PC-3 (cell line): ENCODE measurements around the gene LRRFIP2. TPM values are rescaled to one million over a fixed set of nuclear protein-coding genes. Genes with fewer than 3 reads are reported as not detected.

Source experiments
- ATAC-seq: fragments of 200-7000 bp; cut with Tn5 transposase; 2 replicates; pipeline ENCODE4 v1.9.1; 2020; ENCODE audit warnings: mild to moderate bottlenecking, moderate library complexity
- BruUV-seq: library from RNA; stranded (reverse); fragments of 400-500 nt; replicated peaks from 2 replicates; lab custom pipeline; 2021; lab: Mats Ljungman, UMichigan
- CTCF ChIA-PET: fragments of 300-600 bp; sonication (Branson Sonifier 250); formaldehyde crosslinking; loops from one replicate; lab custom pipeline; 2022; ENCODE audit warnings: antibody characterized with exemption; lab: Charles Lee
- POLR2A ChIA-PET: fragments of 300-600 bp; sonication (Branson Sonifier 250); formaldehyde crosslinking; loops from one replicate; lab custom pipeline; 2022; ENCODE audit warnings: antibody characterized with exemption; ENCODE audit not compliant: unreplicated experiment; lab: Charles Lee
- DNase-seq: peaks from one replicate; pipeline ENCODE4 v3.0.0-alpha.2; 2015
- H2AFZ ChIP-seq: fragments of 300-600 bp; sonication (generic); 2 replicates; pipeline ENCODE4 v1.6.0; 2016; ENCODE audit warnings: antibody characterized with exemption, low read length
- H3F3A ChIP-seq: fragments of 300-600 bp; sonication (generic); one replicate; pipeline ENCODE4 v1.6.0; 2017; ENCODE audit warnings: antibody characterized with exemption, low read length, control low read depth, mild to moderate bottlenecking; ENCODE audit not compliant: unreplicated experiment
- H3K27ac ChIP-seq: fragments of 300-600 bp; sonication (generic); 2 replicates; pipeline ENCODE4 v1.5.1; 2016; ENCODE audit warnings: mild to moderate bottlenecking, low read length
- H3K27me3 ChIP-seq: fragments of 300-600 bp; sonication (generic); 2 replicates; pipeline ENCODE4 v1.6.1; 2016; ENCODE audit warnings: low read length, mixed read lengths
- H3K36me3 ChIP-seq: fragments of 300-600 bp; sonication (generic); 2 replicates; pipeline ENCODE4 v1.6.1; 2016; ENCODE audit warnings: low read depth, mixed run types, low read length, mixed read lengths
- H3K4me1 ChIP-seq: fragments of 300-600 bp; sonication (generic); 2 replicates; pipeline ENCODE4 v1.5.1; 2016; ENCODE audit warnings: low read length; ENCODE audit not compliant: insufficient read depth
- H3K4me2 ChIP-seq: fragments of 300-600 bp; sonication (generic); 2 replicates; pipeline ENCODE4 v1.6.0; 2016; ENCODE audit warnings: low read length
- H3K4me3 ChIP-seq: fragments of 300-600 bp; sonication (generic); 2 replicates; pipeline ENCODE4 v1.5.1; 2016; ENCODE audit warnings: mild to moderate bottlenecking, low read length, mixed read lengths
- H3K79me2 ChIP-seq: fragments of 300-600 bp; sonication (generic); 2 replicates; pipeline ENCODE4 v1.6.1; 2017; ENCODE audit warnings: low read length, mixed read lengths
- H3K9ac ChIP-seq: fragments of 300-600 bp; sonication (generic); 2 replicates; pipeline ENCODE4 v1.6.0; 2016; ENCODE audit warnings: mild to moderate bottlenecking, low read length
- H3K9me2 ChIP-seq: fragments of 300-600 bp; sonication (generic); replicated peaks from 2 replicates; pipeline ENCODE4 v1.6.1; 2016; ENCODE audit warnings: mixed run types, low read length, mixed read lengths
- H3K9me3 ChIP-seq: fragments of 300-600 bp; sonication (generic); 2 replicates; pipeline ENCODE4 v1.6.1; 2016; ENCODE audit warnings: low read length, mixed read lengths
- H4K20me1 ChIP-seq: fragments of 300-600 bp; sonication (generic); 2 replicates; pipeline ENCODE4 v1.6.1; 2016; ENCODE audit warnings: low read length, mixed read lengths
- CTCF ChIP-seq: fragments of 300-600 bp; sonication (generic); conservative IDR thresholded peaks from 2 replicates; pipeline ENCODE4 v1.5.1; 2017; ENCODE audit warnings: antibody characterized with exemption, low read depth, mild to moderate bottlenecking, low read length
- EZH2 ChIP-seq: fragments of 300-600 bp; sonication (generic); IDR thresholded peaks from one replicate; pipeline ENCODE4 v1.6.1; 2017; ENCODE audit warnings: antibody characterized with exemption, mild to moderate bottlenecking, low read length; ENCODE audit not compliant: unreplicated experiment
- EZH2phosphoT487 ChIP-seq: fragments of 300-600 bp; sonication (generic); IDR thresholded peaks from 2 replicates; pipeline ENCODE4 v1.6.1; 2018; ENCODE audit warnings: mild to moderate bottlenecking, antibody characterized with exemption, low read length, borderline replicate concordance
- intact Hi-C: fragments of 100-400 bp; cut with micrococcal nuclease; formaldehyde crosslinking; loops from 2 replicates; pipeline ENCODE4 v1.9.0; 2023
- total RNA-seq: library from RNA; depleted of rRNA; stranded (reverse); fragments of >200 nt; gene quantifications from 2 replicates; pipeline ENCODE4 v1.2.3, GENCODE V29; 2014

LRRFIP2 gene
- total RNA-seq, 1 experiment from 2014 or later: 54.7 TPM

- intact Hi-C loops: no loop called here
- Histone ChIP-seq H3K9ac (no peak overlapping the region), H3F3A (no peaks in the 10 kb centered on the region), H3K4me1 (no peaks in the 10 kb centered on the region), H3K79me2 (peaks cover 34% of the 10 kb centered on the region), H3K27me3 (no peaks in the 10 kb centered on the region), H3K9me3 (no peaks in the 10 kb centered on the region), H3K27ac (no peak overlapping the region), H3K9me2 (no peaks in the 10 kb centered on the region), H3K36me3 (no peaks in the 10 kb centered on the region), H3K4me2 (no peak overlapping the region), H4K20me1 (no peaks in the 10 kb centered on the region), H2AFZ (no peak overlapping the region), H3K4me3 (no peak overlapping the region)
- no TSS peak for BruUV-seq
- DNase-seq (no peak), ATAC-seq (no peak)
- ChIA-PET CTCF (no interaction called here), POLR2A (no interaction called here)
- TF ChIP-seq EZH2: no peak
- TF ChIP-seq EZH2phosphoT487: no peak
- TF ChIP-seq CTCF: no peak
Observed at GRCh38 chr3:37135561-37135960, 38.8 kb downstream of the LRRFIP2 start.

GRCh38 chr3:37132334-37132733 lies 42.0 kb downstream of the LRRFIP2 start:
- no peak overlapping the region for H3K9ac ChIP-seq
- no peaks in the 10 kb centered on the region for H3K36me3 ChIP-seq
- TF ChIP-seq CTCF (no peak), EZH2phosphoT487 (no peak), EZH2 (no peak)
- DNase-seq (no peak), ATAC-seq (no peak)
- no peak overlapping the region for H3K4me2 ChIP-seq
- POLR2A ChIA-PET: no interaction called here
- H4K20me1 ChIP-seq: no peaks in the 10 kb centered on the region
- no peaks in the 10 kb centered on the region for H3K9me2 ChIP-seq
- no TSS peak for BruUV-seq
- no peaks in the 10 kb centered on the region for H3K27me3 ChIP-seq
- H2AFZ ChIP-seq: no peak overlapping the region
- CTCF ChIA-PET: no interaction called here
- no peaks in the 10 kb centered on the region for H3K9me3 ChIP-seq
- no peak overlapping the region for H3K27ac ChIP-seq
- no peaks in the 10 kb centered on the region for H3F3A ChIP-seq
- intact Hi-C loops: no loop called here
- H3K4me1 ChIP-seq: peaks cover 5% of the 10 kb centered on the region; the same call in 1 of the 2 replicates
- H3K4me3 ChIP-seq: no peak overlapping the region
- H3K79me2 ChIP-seq: peaks cover 38% of the 10 kb centered on the region

- H3K9me2 ChIP-seq: no peaks in the 10 kb centered on the region
- no peaks in the 10 kb centered on the region for H3K9me3 ChIP-seq
- no peaks in the 10 kb centered on the region for H4K20me1 ChIP-seq
- no peaks in the 10 kb centered on the region for H3K27me3 ChIP-seq
- ChIA-PET CTCF (interaction anchor here (0.5 kb wide), 1 partner anchor 156 kb away, joined by 6 read pairs; no protein-coding TSS in a partner anchor), POLR2A (no interaction called here)
- H3F3A ChIP-seq: no peaks in the 10 kb centered on the region
- H3K36me3 ChIP-seq: no peaks in the 10 kb centered on the region
- no peak for DNase-seq
- no peak for TF ChIP-seq CTCF
- no peak for TF ChIP-seq EZH2
- TF ChIP-seq EZH2phosphoT487: no peak
- H3K27ac ChIP-seq: no peak overlapping the region
- no peak for ATAC-seq
- no TSS peak for BruUV-seq
- intact Hi-C loops: no loop called here
- H3K4me1 ChIP-seq: peaks cover 5% of the 10 kb centered on the region; the same call in 1 of the 2 replicates
- H2AFZ ChIP-seq: no peak overlapping the region
- H3K4me3 ChIP-seq: no peak overlapping the region
- H3K79me2 ChIP-seq: peaks cover 33% of the 10 kb centered on the region
- no peak overlapping the region for H3K9ac ChIP-seq
- H3K4me2 ChIP-seq: no peak overlapping the region
Observed at GRCh38 chr3:37131860-37132144, 42.6 kb downstream of the LRRFIP2 start.
